Neutrophil (primary cell): ENCODE data around the gene TBC1D25.
A peak's percentile ranks its signal among the peaks of the same experiment; 100 is the strongest.

Experiments used
- H3K27ac ChIP-seq: fragments of 200-600 bp; sonication (generic); 2 replicates; pipeline ENCODE4 v1.5.1; 2016; ENCODE audit warnings: mild to moderate bottlenecking, moderate library complexity
- H3K27me3 ChIP-seq: fragments of 200-600 bp; sonication (generic); 2 replicates; pipeline ENCODE4 v1.6.0; 2016; ENCODE audit warnings: mild to moderate bottlenecking
- H3K36me3 ChIP-seq: fragments of 200-600 bp; sonication (generic); 2 replicates; pipeline ENCODE4 v1.5.1; 2017
- H3K4me1 ChIP-seq, 2 experiments: fragments of 200-600 bp in 1 of 2; sonication (generic) in 1 of 2; 1 replicate in 1 of 2; 2 replicates in 1 of 2; pipeline versions ENCODE4 v1.5.1 to v1.6.1; 2013 to 2016; ENCODE audit warnings: low read depth in 1 of 2, low read length in 1 of 2, mild to moderate bottlenecking in 1 of 2, moderate library complexity in 1 of 2; ENCODE audit not compliant: control insufficient read depth in 1 of 2, insufficient read depth in 1 of 2
- H3K4me3 ChIP-seq, 2 experiments: fragments of 200-600 bp in 1 of 2; sonication (generic) in 1 of 2; 1 replicate in 1 of 2; 2 replicates in 1 of 2; pipeline ENCODE4 v1.5.1; 2013 to 2016; ENCODE audit warnings: low read depth in 1 of 2, low read length in 1 of 2, mild to moderate bottlenecking in 1 of 2, moderate library complexity in 1 of 2
- H3K9me3 ChIP-seq: fragments of 200-600 bp; sonication (generic); 2 replicates; pipeline ENCODE4 v1.5.1; 2016
- TF ChIP-seq, protein P1 (sequence below): fragments of 200-600 bp; sonication (generic); IDR thresholded peaks from 2 replicates; pipeline ENCODE4 v1.5.1; 2016; ENCODE audit warnings: antibody characterized with exemption

TBC1D25 gene, protein sequence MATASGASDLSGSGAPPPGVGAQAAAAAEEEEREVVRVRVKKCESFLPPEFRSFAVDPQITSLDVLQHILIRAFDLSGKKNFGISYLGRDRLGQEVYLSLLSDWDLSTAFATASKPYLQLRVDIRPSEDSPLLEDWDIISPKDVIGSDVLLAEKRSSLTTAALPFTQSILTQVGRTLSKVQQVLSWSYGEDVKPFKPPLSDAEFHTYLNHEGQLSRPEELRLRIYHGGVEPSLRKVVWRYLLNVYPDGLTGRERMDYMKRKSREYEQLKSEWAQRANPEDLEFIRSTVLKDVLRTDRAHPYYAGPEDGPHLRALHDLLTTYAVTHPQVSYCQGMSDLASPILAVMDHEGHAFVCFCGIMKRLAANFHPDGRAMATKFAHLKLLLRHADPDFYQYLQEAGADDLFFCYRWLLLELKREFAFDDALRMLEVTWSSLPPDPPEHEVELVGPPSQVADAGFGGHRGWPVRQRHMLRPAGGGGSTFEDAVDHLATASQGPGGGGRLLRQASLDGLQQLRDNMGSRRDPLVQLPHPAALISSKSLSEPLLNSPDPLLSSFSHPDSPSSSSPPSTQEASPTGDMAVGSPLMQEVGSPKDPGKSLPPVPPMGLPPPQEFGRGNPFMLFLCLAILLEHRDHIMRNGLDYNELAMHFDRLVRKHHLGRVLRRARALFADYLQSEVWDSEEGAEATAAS

DNA sequence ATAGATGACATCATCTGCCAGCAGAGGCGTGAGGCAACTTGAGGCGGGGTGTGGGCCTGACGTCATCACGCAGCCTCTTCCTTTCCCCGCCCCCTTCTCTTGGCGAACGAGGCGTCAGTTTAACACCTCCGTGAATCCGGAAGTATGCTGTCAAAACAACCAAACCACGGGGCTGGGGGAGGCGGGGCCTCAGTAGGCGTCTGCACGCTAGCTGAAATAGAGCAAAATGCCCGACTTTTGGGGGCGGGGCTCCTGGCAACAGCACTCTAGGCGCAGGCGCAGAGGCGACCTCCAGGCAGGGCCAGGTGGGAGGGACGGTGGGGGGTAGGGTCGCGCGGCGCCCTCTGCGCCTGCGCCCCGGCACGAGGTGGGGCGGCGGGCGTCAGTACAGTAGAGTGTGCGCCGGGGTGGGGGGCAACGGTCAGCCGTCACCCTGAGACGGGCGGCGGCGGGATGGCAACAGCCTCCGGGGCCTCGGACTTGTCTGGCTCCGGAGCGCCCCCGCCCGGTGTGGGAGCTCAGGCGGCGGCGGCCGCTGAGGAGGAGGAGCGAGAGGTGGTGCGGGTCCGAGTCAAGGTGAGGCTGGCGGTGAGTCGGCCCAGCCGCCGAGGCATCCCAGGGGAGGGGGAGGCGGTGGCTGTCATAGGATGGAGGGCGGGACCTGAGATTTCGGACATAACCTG, at the start of gene TBC1D25:
TSS of gene TBC1D25 (plus strand) at position 370 of the 683 bp plus-strand sequence. CDS start at position 454, 84 bp downstream.
- H3K27me3 ChIP-seq, result no peaks in the 10 kb centered on the region
- no peaks in the 10 kb centered on the region for H3K9me3 ChIP-seq
- peak within 1 kb of the TSS; percentile 69 to 71 for H3K4me3 ChIP-seq
- H3K36me3 ChIP-seq, result peaks cover 10% of the 10 kb centered on the region
- H3K27ac ChIP-seq, result peak within 1 kb of the TSS; percentile 94
- H3K4me1 ChIP-seq, result peaks cover 16 to 21% of the 10 kb centered on the region in 2 experiments
- TF ChIP-seq, protein P1, sequence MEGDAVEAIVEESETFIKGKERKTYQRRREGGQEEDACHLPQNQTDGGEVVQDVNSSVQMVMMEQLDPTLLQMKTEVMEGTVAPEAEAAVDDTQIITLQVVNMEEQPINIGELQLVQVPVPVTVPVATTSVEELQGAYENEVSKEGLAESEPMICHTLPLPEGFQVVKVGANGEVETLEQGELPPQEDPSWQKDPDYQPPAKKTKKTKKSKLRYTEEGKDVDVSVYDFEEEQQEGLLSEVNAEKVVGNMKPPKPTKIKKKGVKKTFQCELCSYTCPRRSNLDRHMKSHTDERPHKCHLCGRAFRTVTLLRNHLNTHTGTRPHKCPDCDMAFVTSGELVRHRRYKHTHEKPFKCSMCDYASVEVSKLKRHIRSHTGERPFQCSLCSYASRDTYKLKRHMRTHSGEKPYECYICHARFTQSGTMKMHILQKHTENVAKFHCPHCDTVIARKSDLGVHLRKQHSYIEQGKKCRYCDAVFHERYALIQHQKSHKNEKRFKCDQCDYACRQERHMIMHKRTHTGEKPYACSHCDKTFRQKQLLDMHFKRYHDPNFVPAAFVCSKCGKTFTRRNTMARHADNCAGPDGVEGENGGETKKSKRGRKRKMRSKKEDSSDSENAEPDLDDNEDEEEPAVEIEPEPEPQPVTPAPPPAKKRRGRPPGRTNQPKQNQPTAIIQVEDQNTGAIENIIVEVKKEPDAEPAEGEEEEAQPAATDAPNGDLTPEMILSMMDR, result peak; percentile 65

DNA sequence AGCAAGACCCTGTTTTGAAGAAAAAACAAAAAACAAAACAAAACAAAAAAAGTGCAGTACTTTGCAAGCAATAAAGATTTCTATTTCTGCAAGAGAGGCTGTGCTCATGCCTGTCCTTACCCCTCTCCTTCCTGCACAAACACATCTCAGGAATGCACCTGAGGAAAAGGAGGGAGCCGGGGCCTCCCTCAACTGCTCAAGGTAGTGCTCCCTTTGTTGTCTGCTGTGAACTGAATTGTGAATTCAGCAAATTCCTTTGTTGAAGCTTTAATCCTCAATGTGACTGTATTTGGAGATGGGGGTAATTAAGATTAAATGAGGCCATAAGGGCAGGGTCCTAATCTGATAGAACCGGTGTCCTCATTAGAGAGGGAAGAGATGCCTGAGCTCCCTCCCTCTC, 49.6 kb upstream of the TBC1D25 start:
- no peaks in the 10 kb centered on the region for H3K4me1 ChIP-seq
- TF ChIP-seq, protein P1, result no peak
- H3K27ac ChIP-seq, result no peak overlapping the region
- H3K4me3 ChIP-seq, result no peak overlapping the region
- H3K36me3 ChIP-seq, result no peaks in the 10 kb centered on the region
- H3K27me3 ChIP-seq, result no peaks in the 10 kb centered on the region
- no peaks in the 10 kb centered on the region for H3K9me3 ChIP-seq

DNA sequence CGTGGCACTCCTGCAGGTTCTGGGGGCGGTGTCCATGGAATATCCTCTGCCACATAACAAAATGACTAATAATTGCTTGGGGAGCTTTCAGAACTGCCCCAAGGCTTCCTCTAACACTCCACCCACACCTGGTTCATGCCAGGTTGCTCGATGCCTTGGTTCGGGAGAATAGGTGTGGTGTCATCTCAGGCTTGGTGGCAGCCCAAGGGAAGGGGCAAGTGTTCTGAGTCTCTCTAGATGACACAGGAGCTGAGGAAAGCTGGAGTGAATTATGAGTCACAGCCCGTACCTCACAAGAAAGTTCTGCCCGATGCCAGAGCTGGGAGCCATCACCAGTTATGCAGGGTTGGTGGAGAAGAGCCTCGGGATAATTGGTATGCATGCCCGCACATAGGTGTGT, 48.9 kb upstream of the TBC1D25 start:
- Histone ChIP-seq H3K27me3 (no peaks in the 10 kb centered on the region), H3K27ac (no peak overlapping the region), H3K36me3 (no peaks in the 10 kb centered on the region), H3K9me3 (no peaks in the 10 kb centered on the region), H3K4me3 (no peak overlapping the region), H3K4me1 (no peaks in the 10 kb centered on the region)
- TF ChIP-seq, protein P1, result no peak

DNA sequence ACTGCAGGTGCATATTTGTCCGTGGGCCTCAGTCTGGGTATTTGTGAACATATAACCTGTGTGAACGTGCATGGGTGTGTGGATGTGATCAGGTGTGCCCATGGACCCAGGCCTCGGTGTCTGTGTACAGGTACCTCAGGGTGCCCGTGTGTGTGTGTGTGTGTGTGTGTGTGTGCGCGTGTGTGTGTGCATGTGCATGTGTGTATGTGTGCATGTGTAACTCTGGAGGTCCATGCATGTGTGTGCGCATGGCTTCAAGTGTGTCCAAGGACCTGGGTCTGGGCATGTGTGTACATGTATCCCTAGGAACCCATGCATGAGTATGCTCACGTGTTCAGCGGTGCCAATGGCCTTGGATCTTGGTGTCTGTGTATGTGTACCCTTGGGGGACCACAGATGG, 47.7 kb upstream of the TBC1D25 start:
- Histone ChIP-seq H3K4me1 (no peaks in the 10 kb centered on the region), H3K4me3 (no peak overlapping the region), H3K27me3 (no peaks in the 10 kb centered on the region), H3K36me3 (no peaks in the 10 kb centered on the region), H3K9me3 (no peaks in the 10 kb centered on the region), H3K27ac (no peak overlapping the region)
- TF ChIP-seq, protein P1, result no peak

DNA sequence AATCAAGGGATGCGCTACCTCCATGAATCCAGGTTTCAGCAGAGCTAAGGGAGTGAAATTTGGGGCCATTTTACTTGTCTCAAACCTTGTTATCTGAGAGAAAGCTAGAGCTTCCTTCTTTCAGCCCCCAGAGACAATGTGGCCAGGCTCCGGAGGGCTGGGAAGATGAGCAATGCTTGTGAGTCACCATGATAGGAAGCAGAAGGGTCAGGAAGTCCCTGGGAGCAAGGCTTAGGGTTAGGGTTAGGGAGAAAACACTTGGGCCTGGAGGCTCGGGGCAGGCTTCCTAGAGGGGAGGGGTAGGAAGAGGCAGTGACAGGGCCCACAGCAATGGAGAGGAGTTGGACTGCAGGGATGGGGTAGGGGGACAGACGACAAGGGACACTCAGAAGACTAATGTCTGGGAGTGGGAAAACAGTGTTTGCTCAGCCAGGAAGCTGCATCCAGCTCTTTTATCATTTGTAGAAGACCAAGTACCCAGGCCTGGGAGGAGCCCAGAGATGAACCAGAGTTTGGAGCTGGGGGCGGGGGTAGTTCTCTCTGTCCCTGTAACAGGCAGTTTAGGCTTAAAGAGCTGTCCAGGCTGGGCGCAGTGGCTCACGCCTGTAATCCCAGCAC, 47.1 kb upstream of the TBC1D25 start:
- Histone ChIP-seq H3K4me3 (no peak overlapping the region), H3K36me3 (no peaks in the 10 kb centered on the region), H3K4me1 (no peaks in the 10 kb centered on the region), H3K27me3 (no peaks in the 10 kb centered on the region), H3K9me3 (no peaks in the 10 kb centered on the region), H3K27ac (no peak overlapping the region)
- TF ChIP-seq, protein P1, result no peak
